ENCODE results near the gene TASOR2. TPM values are rescaled to one million over a fixed set of nuclear protein-coding genes. Genes with fewer than 3 reads are reported as not detected.
A peak's percentile ranks its signal among the peaks of the same experiment; 100 is the strongest.

The TASOR2 gene
- total RNA-seq, 1 experiment from 2014 or later: 57.7 TPM

DNA sequence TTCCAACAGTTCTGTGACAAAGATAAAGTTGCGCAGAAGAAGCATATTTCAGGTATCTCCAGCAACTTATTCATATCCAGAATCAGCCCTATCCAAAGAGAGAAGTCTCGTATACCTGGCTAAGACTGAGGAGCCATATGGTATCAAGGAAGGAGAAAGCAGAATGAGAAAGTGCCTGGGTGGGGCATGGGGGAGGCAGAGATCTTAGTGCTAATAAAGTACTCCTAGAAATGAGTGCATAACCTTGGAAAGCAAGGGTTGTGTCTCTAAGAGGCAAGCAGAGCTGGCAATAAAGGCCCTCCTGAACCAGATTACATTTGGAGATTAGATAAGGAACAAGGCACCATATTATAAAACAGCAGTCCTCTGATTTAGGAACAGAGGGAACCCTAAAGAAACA is 12.7 kb downstream of the TASOR2 start:
- no peak for DNase-seq
- Histone ChIP-seq H3K9me2 (replicated peaks; ENCODE audit: insufficient read depth, low read length) (no peaks in the 10 kb centered on the region), H3K4me3 (ENCODE audit: low read length) (no peak overlapping the region), H3K36me3 (ENCODE audit: insufficient read depth, low read length) (no peaks in the 10 kb centered on the region), H3K4me2 (ENCODE audit: low read depth, low read length, poor library complexity, severe bottlenecking) (no peak overlapping the region), H2AFZ (ENCODE audit: low read length) (no peak overlapping the region), H4K20me1 (ENCODE audit: insufficient read depth, low read depth, low read length) (no peaks in the 10 kb centered on the region), H3K27me3 (ENCODE audit: low read length) (no peaks in the 10 kb centered on the region), H3K79me2 (ENCODE audit: low read length) (peaks cover 100% of the 10 kb centered on the region), H3K9me3 (ENCODE audit: low read length) (no peaks in the 10 kb centered on the region), H3K4me1 (ENCODE audit: low read length) (peaks cover 54% of the 10 kb centered on the region), H3K9ac (ENCODE audit: low read length) (no peak overlapping the region), H3K27ac (ENCODE audit: low read length) (no peak overlapping the region)

DNA sequence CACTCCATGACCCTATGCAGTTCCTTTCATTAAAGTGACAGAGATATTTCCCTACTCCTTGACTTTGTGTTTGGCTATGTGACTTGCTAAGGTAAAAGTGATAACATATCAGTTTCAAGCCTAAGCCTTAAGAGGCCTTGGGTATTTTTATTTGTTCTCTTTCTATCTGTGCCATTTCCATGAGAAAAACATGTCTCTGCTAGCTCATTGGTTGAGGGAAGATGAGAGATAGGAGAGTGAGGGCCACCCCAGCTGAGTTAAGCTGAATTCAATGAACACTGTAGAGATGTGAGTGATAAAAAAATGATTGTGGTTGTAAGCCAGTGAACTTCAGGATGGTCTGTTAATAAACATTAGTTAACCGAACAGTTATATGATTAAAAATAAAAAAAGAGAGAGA is 13.4 kb downstream of the TASOR2 start:
- H3K27me3 ChIP-seq (ENCODE audit: low read length): no peaks in the 10 kb centered on the region
- no peak overlapping the region for H3K4me3 ChIP-seq (ENCODE audit: low read length)
- no peak for DNase-seq
- H3K36me3 ChIP-seq (ENCODE audit: insufficient read depth, low read length): no peaks in the 10 kb centered on the region
- no peak overlapping the region for H2AFZ ChIP-seq (ENCODE audit: low read length)
- H3K9me3 ChIP-seq (ENCODE audit: low read length): no peaks in the 10 kb centered on the region
- no peak overlapping the region for H3K9ac ChIP-seq (ENCODE audit: low read length)
- no peaks in the 10 kb centered on the region for H4K20me1 ChIP-seq (ENCODE audit: insufficient read depth, low read depth, low read length)
- no peaks in the 10 kb centered on the region for H3K9me2 ChIP-seq (replicated peaks; ENCODE audit: insufficient read depth, low read length)
- no peak overlapping the region for H3K27ac ChIP-seq (ENCODE audit: low read length)
- peaks cover 100% of the 10 kb centered on the region for H3K79me2 ChIP-seq (ENCODE audit: low read length)
- H3K4me2 ChIP-seq (ENCODE audit: low read depth, low read length, poor library complexity, severe bottlenecking): no peak overlapping the region
- peaks cover 46% of the 10 kb centered on the region for H3K4me1 ChIP-seq (ENCODE audit: low read length)

DNA sequence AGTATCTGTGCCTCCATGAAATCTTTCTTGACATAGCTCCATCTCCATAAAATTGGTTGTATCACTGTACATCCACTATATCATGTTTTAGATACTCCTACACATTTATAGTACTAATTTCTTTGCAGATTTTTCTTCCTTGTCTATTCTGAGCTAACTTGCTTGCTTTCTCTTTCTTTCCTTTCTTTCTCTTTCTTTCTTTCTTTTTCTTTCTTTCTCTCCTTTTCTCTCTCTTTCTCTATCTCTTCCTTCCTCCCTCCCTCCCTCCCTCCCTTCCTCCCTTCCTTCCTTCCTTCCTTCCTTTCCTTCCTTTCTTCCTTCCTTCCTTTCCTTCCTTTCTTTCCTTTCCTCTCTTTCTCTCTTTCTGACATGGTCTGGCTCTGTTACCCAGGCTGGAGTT is 23.7 kb downstream of the TASOR2 start:
- Histone ChIP-seq H4K20me1 (ENCODE audit: insufficient read depth, low read depth, low read length) (no peaks in the 10 kb centered on the region), H3K4me2 (ENCODE audit: low read depth, low read length, poor library complexity, severe bottlenecking) (peak overlapping the region; percentile 71), H2AFZ (ENCODE audit: low read length) (no peak overlapping the region), H3K27me3 (ENCODE audit: low read length) (no peaks in the 10 kb centered on the region), H3K9ac (ENCODE audit: low read length) (no peak overlapping the region), H3K79me2 (ENCODE audit: low read length) (peaks cover 98% of the 10 kb centered on the region), H3K9me3 (ENCODE audit: low read length) (no peaks in the 10 kb centered on the region), H3K4me3 (ENCODE audit: low read length) (no peak overlapping the region), H3K9me2 (replicated peaks; ENCODE audit: insufficient read depth, low read length) (no peaks in the 10 kb centered on the region), H3K27ac (ENCODE audit: low read length) (no peak overlapping the region), H3K4me1 (ENCODE audit: low read length) (peaks cover 71% of the 10 kb centered on the region), H3K36me3 (ENCODE audit: insufficient read depth, low read length) (no peaks in the 10 kb centered on the region)
- no peak for DNase-seq

DNA sequence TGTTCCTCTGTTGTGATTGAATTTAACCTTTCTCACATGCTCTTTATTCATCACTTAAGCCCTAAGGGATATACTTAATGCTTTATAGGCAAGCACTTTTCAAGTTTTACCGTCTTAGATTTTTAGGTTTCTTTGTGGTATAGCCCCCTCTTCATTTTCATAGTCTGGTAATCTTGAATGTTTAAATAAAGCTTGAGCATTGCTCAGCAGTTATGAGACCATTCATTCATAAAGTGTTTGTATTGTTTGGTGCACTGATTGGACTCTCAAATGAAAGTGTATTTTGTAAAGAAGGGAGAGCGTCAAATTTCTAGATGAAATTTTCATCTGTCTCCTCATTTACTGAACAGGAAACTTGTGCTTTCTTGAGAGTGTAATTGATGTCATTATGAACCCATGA is 25.2 kb downstream of the TASOR2 start:
- no peak overlapping the region for H2AFZ ChIP-seq (ENCODE audit: low read length)
- no peaks in the 10 kb centered on the region for H3K9me3 ChIP-seq (ENCODE audit: low read length)
- no peaks in the 10 kb centered on the region for H3K36me3 ChIP-seq (ENCODE audit: insufficient read depth, low read length)
- H3K4me3 ChIP-seq (ENCODE audit: low read length): peak overlapping the region; percentile 48; the same call in 1 of the 2 replicates
- no peaks in the 10 kb centered on the region for H3K27me3 ChIP-seq (ENCODE audit: low read length)
- H3K4me2 ChIP-seq (ENCODE audit: low read depth, low read length, poor library complexity, severe bottlenecking): peak overlapping the region; percentile 71
- H3K4me1 ChIP-seq (ENCODE audit: low read length): peaks cover 77% of the 10 kb centered on the region
- H3K9me2 ChIP-seq (replicated peaks; ENCODE audit: insufficient read depth, low read length): no peaks in the 10 kb centered on the region
- no peak for DNase-seq
- peaks cover 98% of the 10 kb centered on the region for H3K79me2 ChIP-seq (ENCODE audit: low read length)
- no peaks in the 10 kb centered on the region for H4K20me1 ChIP-seq (ENCODE audit: insufficient read depth, low read depth, low read length)
- peak overlapping the region; percentile 67 for H3K27ac ChIP-seq (ENCODE audit: low read length)
- peak overlapping the region; percentile 46 for H3K9ac ChIP-seq (ENCODE audit: low read length)

DNA sequence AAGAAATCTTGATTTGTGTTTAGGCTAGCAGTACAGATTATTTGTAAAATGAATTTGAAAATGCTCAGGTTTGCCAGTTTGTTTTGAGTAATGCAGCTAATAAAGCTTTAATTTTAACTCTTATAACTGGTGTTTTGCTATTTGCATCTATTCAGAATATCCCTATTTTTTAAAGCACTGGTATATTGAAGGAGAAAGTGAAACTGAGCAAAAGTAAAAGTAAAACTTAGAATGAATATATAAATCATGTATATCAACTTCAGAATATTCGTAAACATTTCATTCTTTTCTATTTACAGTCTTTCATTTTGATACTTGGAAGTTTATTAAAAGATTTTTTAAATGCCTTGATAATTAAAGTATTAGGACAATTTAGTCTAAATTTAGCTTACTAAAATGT is 26.2 kb downstream of the TASOR2 start:
- Histone ChIP-seq H3K36me3 (ENCODE audit: insufficient read depth, low read length) (no peaks in the 10 kb centered on the region), H3K9me3 (ENCODE audit: low read length) (no peaks in the 10 kb centered on the region), H3K4me2 (ENCODE audit: low read depth, low read length, poor library complexity, severe bottlenecking) (peak overlapping the region; percentile 71), H3K27me3 (ENCODE audit: low read length) (no peaks in the 10 kb centered on the region), H3K4me1 (ENCODE audit: low read length) (peaks cover 85% of the 10 kb centered on the region), H3K4me3 (ENCODE audit: low read length) (peak overlapping the region; percentile 48), H3K9me2 (replicated peaks; ENCODE audit: insufficient read depth, low read length) (no peaks in the 10 kb centered on the region), H3K79me2 (ENCODE audit: low read length) (peaks cover 98% of the 10 kb centered on the region), H3K9ac (ENCODE audit: low read length) (peak overlapping the region; percentile 46), H3K27ac (ENCODE audit: low read length) (peak overlapping the region; percentile 67), H4K20me1 (ENCODE audit: insufficient read depth, low read depth, low read length) (no peaks in the 10 kb centered on the region), H2AFZ (ENCODE audit: low read length) (no peak overlapping the region)
- DNase-seq: no peak

DNA sequence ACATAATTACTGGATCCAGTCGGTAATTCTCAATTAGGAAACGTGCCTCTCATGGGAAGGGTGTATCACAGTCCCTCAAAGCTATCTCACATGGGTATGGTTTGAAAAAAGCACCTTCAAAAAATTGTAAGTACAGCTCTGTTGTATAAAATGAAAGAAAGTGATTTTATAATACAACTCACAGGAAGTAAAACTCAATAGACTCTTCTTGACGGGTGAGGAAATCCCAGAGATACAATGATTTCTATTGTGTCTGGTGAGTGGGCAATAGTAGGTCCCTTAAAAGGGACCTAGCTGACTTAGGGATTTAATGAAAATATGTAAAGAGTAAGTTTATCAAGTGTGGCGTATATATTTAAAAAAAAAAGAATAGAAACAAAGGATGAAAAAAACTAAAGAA is 27.0 kb downstream of the TASOR2 start:
- Histone ChIP-seq H3K4me2 (ENCODE audit: low read depth, low read length, poor library complexity, severe bottlenecking) (peak overlapping the region; percentile 71), H3K4me1 (ENCODE audit: low read length) (peaks cover 92% of the 10 kb centered on the region), H3K36me3 (ENCODE audit: insufficient read depth, low read length) (no peaks in the 10 kb centered on the region), H3K9me2 (replicated peaks; ENCODE audit: insufficient read depth, low read length) (no peaks in the 10 kb centered on the region), H2AFZ (ENCODE audit: low read length) (no peak overlapping the region), H3K27ac (ENCODE audit: low read length) (peak overlapping the region; percentile 67), H3K27me3 (ENCODE audit: low read length) (no peaks in the 10 kb centered on the region), H4K20me1 (ENCODE audit: insufficient read depth, low read depth, low read length) (no peaks in the 10 kb centered on the region), H3K79me2 (ENCODE audit: low read length) (peaks cover 98% of the 10 kb centered on the region), H3K9ac (ENCODE audit: low read length) (peak overlapping the region; percentile 46), H3K4me3 (ENCODE audit: low read length) (peak overlapping the region; percentile 48), H3K9me3 (ENCODE audit: low read length) (no peaks in the 10 kb centered on the region)
- no peak for DNase-seq

DNA sequence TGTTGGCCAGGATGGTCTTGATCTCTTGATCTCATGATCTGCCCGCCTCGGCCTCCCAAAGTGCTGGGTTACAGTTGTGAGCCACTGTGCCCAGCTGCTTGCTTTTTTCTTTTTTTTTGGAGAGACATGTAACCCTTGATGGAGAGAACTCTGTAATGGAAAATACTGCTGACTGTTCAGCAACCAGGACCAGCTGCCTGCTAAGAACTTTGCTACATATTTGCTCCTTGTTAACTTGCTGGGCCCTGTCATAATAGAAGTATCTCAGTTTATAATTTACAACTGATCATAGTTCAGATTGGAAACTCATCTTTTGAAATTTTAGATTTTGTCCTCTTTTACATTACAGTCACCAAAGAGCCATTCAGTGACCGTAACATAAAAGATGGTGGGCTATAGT is 34.9 kb downstream of the TASOR2 start:
- Histone ChIP-seq H3K36me3 (ENCODE audit: insufficient read depth, low read length) (peaks cover 22% of the 10 kb centered on the region; the same call in 1 of the 2 replicates), H3K27me3 (ENCODE audit: low read length) (no peaks in the 10 kb centered on the region), H3K27ac (ENCODE audit: low read length) (no peak overlapping the region), H4K20me1 (ENCODE audit: insufficient read depth, low read depth, low read length) (no peaks in the 10 kb centered on the region), H3K79me2 (ENCODE audit: low read length) (peaks cover 80% of the 10 kb centered on the region), H3K4me1 (ENCODE audit: low read length) (peaks cover 20% of the 10 kb centered on the region), H3K4me2 (ENCODE audit: low read depth, low read length, poor library complexity, severe bottlenecking) (no peak overlapping the region), H2AFZ (ENCODE audit: low read length) (no peak overlapping the region), H3K9ac (ENCODE audit: low read length) (no peak overlapping the region), H3K9me3 (ENCODE audit: low read length) (no peaks in the 10 kb centered on the region), H3K4me3 (ENCODE audit: low read length) (no peak overlapping the region), H3K9me2 (replicated peaks; ENCODE audit: insufficient read depth, low read length) (no peaks in the 10 kb centered on the region)
- DNase-seq: no peak

DNA sequence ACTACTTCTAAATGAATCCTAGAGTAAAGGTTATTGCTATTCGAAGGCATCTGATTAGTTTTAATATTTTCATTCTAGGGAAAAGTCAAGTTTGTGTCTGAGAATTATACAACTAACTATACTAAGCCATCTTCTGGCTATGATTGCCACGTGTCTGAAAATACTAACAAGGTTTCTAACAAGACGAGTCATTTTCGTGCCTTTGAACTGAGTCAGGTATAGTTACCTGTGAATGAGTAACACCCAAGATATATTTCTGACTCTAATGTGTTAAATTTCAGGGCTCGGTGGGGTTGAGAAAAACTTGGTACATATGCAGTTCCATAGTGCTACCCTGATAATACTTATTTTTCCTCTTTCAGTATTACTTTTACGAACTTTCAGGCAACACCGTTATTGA is 35.5 kb downstream of the TASOR2 start:
- Histone ChIP-seq H2AFZ (ENCODE audit: low read length) (no peak overlapping the region), H3K9ac (ENCODE audit: low read length) (no peak overlapping the region), H3K27ac (ENCODE audit: low read length) (no peak overlapping the region), H3K4me1 (ENCODE audit: low read length) (peaks cover 14% of the 10 kb centered on the region), H3K27me3 (ENCODE audit: low read length) (no peaks in the 10 kb centered on the region), H3K79me2 (ENCODE audit: low read length) (peaks cover 73% of the 10 kb centered on the region), H3K36me3 (ENCODE audit: insufficient read depth, low read length) (peaks cover 22% of the 10 kb centered on the region; the same call in 1 of the 2 replicates), H3K9me3 (ENCODE audit: low read length) (no peaks in the 10 kb centered on the region), H3K4me2 (ENCODE audit: low read depth, low read length, poor library complexity, severe bottlenecking) (no peak overlapping the region), H3K4me3 (ENCODE audit: low read length) (no peak overlapping the region), H4K20me1 (ENCODE audit: insufficient read depth, low read depth, low read length) (no peaks in the 10 kb centered on the region), H3K9me2 (replicated peaks; ENCODE audit: insufficient read depth, low read length) (no peaks in the 10 kb centered on the region)
- no peak for DNase-seq

DNA sequence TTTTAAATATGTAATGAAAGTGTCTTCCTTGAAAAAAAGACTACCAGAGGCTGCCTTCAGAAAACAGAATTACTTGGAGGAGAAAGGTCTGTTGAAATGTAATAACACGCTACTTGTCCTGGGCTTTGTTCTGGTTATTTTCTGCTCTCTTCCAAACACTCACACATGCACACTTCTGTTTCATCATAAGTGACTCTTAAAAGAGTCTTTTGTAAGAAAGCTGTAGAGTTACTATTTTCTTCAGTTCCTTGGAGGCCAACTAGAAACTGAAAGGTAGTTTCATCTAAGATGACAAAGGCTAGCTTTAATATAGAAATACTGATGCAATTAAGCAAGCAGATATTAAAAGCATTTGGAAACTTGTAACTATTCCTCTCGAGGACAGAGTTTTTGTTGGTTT is 39.1 kb downstream of the TASOR2 start:
- H3K9ac ChIP-seq (ENCODE audit: low read length): no peak overlapping the region
- no peak overlapping the region for H2AFZ ChIP-seq (ENCODE audit: low read length)
- no peaks in the 10 kb centered on the region for H3K9me2 ChIP-seq (replicated peaks; ENCODE audit: insufficient read depth, low read length)
- no peaks in the 10 kb centered on the region for H4K20me1 ChIP-seq (ENCODE audit: insufficient read depth, low read depth, low read length)
- H3K79me2 ChIP-seq (ENCODE audit: low read length): peaks cover 49% of the 10 kb centered on the region
- no peak overlapping the region for H3K4me3 ChIP-seq (ENCODE audit: low read length)
- no peaks in the 10 kb centered on the region for H3K27me3 ChIP-seq (ENCODE audit: low read length)
- H3K9me3 ChIP-seq (ENCODE audit: low read length): no peaks in the 10 kb centered on the region
- no peak overlapping the region for H3K27ac ChIP-seq (ENCODE audit: low read length)
- no peaks in the 10 kb centered on the region for H3K4me1 ChIP-seq (ENCODE audit: low read length)
- H3K36me3 ChIP-seq (ENCODE audit: insufficient read depth, low read length): peaks cover 36% of the 10 kb centered on the region; the same call in 1 of the 2 replicates
- DNase-seq: no peak
- H3K4me2 ChIP-seq (ENCODE audit: low read depth, low read length, poor library complexity, severe bottlenecking): no peak overlapping the region
